Uterus (tissue), 2 donors: ENCODE results near the gene EDAR.

Source experiments
- CTCF ChIP-seq, 4 experiments: fragments of 200-600 bp in 2 of 4; fragments of 450-650 bp in 2 of 4; sonication (generic) in 2 of 4; IDR thresholded peaks; one replicate each; pipeline ENCODE4 v1.5.1; 2016 to 2019; ENCODE audit warnings: antibody characterized with exemption in 4 of 4, mild to moderate bottlenecking in 2 of 4, moderate library complexity in 1 of 4
- POLR2A ChIP-seq, 2 donors: fragments of 450-650 bp; IDR thresholded peaks; one replicate each; pipeline ENCODE4 v1.6.1; 2016; ENCODE audit warnings: antibody characterized with exemption in 2 of 2, mild to moderate bottlenecking in 1 of 2, moderate library complexity in 1 of 2

DNA sequence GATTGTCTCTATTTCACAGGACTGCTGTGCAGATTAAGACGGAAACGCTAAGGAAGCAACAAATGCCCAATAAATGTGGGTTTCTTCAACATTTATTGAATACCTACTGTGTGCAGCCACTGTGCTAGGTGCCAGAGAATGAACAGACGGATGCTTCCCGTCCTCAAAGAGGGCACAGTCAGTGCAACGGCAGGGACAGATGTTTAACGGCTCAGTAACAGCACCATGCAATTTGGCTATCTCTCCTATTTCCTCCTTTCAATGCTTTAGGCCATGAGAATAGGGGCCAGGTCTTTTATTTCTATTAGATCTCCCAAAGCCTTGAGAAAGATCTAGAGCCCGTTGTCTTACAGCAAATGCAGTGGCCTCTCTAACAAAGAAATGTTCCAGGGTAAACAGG is 7.2 kb downstream of the EDAR start:
- TF ChIP-seq POLR2A (IDR thresholded peaks at IDR 0.05), result no peak
- no peak for TF ChIP-seq CTCF (IDR thresholded peaks at IDR 0.05)
